Panc1 (cell line): ENCODE data around the gene RBBP8. TPM values are rescaled to one million over a fixed set of nuclear protein-coding genes. Genes with fewer than 3 reads are reported as not detected.

Experiments
- ATAC-seq: fragments of 200-7000 bp; cut with Tn5 transposase; 2 replicates; pipeline ENCODE4 v1.9.1; 2020; ENCODE audit warnings: mild to moderate bottlenecking, moderate library complexity
- BruUV-seq: library from RNA; stranded (reverse); fragments of 400-500 nt; replicated peaks from 2 replicates; lab custom pipeline; 2021; lab: Mats Ljungman, UMichigan
- CTCF ChIA-PET: fragments of 300-600 bp; sonication (Branson Sonifier 250); formaldehyde crosslinking; loops from one replicate; lab custom pipeline; 2022; ENCODE audit warnings: antibody characterized with exemption; lab: Charles Lee
- POLR2A ChIA-PET: fragments of 300-600 bp; sonication (Branson Sonifier 250); formaldehyde crosslinking; loops from one replicate; lab custom pipeline; 2022; ENCODE audit warnings: antibody characterized with exemption; lab: Charles Lee
- DNase-seq: peaks from one replicate; pipeline ENCODE4 v3.0.0-alpha.2; 2010; ENCODE audit warnings: low read depth, low spot score
- H3K27ac ChIP-seq: 2 replicates; pipeline ENCODE4 v1.5.1; 2011; ENCODE audit warnings: mild to moderate bottlenecking, low read length, inconsistent platforms
- H3K27me3 ChIP-seq: fragments of 200-500 bp; sonication (Bioruptor generic); 2 replicates; pipeline ENCODE4 v1.6.0; 2014; ENCODE audit warnings: low read length, inconsistent platforms; ENCODE audit not compliant: control insufficient read depth, insufficient read depth
- H3K36me3 ChIP-seq: fragments of 200-500 bp; sonication (Bioruptor generic); 2 replicates; pipeline ENCODE4 v1.5.1; 2014; ENCODE audit warnings: inconsistent platforms, mild to moderate bottlenecking, low read length, moderate library complexity; ENCODE audit not compliant: control insufficient read depth, insufficient read depth
- H3K4me1 ChIP-seq: 2 replicates; pipeline ENCODE4 v1.5.1; 2011; ENCODE audit warnings: inconsistent platforms, mild to moderate bottlenecking, low read length, moderate library complexity; ENCODE audit not compliant: control insufficient read depth, insufficient read depth
- H3K4me3 ChIP-seq, 2 experiments: 2 replicates each; pipeline ENCODE4 v1.5.1; 2011 to 2012; ENCODE audit warnings: low read depth in 2 of 2, low read length in 2 of 2, mild to moderate bottlenecking in 2 of 2, inconsistent platforms in 1 of 2, moderate library complexity in 1 of 2
- H3K9me3 ChIP-seq: fragments of 200-500 bp; sonication (Bioruptor generic); 2 replicates; pipeline ENCODE4 v1.5.1; 2014; ENCODE audit warnings: low read depth, mild to moderate bottlenecking, inconsistent platforms, low read length, moderate library complexity; ENCODE audit not compliant: control insufficient read depth, insufficient read depth
- CTCF ChIP-seq: fragments of 450-650 bp; IDR thresholded peaks from 2 replicates; pipeline ENCODE4 v1.5.1; 2017; ENCODE audit warnings: mild to moderate bottlenecking
- POLR2AphosphoS5 ChIP-seq: IDR thresholded peaks from 2 replicates; pipeline ENCODE4 v1.6.1; 2012; ENCODE audit warnings: mild to moderate bottlenecking, low read depth, low read length, moderate library complexity
- SIN3A ChIP-seq: IDR thresholded peaks from 2 replicates; pipeline ENCODE4 v1.6.1; 2012; ENCODE audit warnings: low read depth, mild to moderate bottlenecking, low read length, moderate library complexity, borderline replicate concordance; ENCODE audit not compliant: insufficient read depth
- TCF7L2 ChIP-seq: IDR thresholded peaks from 2 replicates; pipeline ENCODE4 v1.6.1; 2011; ENCODE audit warnings: mild to moderate bottlenecking, low read depth, low read length, inconsistent platforms
- in situ Hi-C: cut with HindIII; loops from 2 replicates; pipeline ENCODE4 v1.10.0; 2016; ENCODE audit warnings: low sequenced_read_pairs, low pct_unique_long_range_greater_than_20kb
- intact Hi-C: fragments of 100-400 bp; cut with micrococcal nuclease; formaldehyde crosslinking; loops from one replicate; pipeline ENCODE4 v1.10.0; 2022; ENCODE audit not compliant: unreplicated experiment
- total RNA-seq: library from RNA; stranded (reverse); gene quantifications from one replicate; pipeline ENCODE4 v1.2.1, GENCODE V29; 2021; ENCODE audit not compliant: unreplicated experiment
- TF ChIP-seq, protein P1 (sequence below), 2 experiments: IDR thresholded peaks; 2 replicates each; pipeline ENCODE4 v1.6.1; 2011 to 2012; ENCODE audit warnings: low read depth in 2 of 2, control low read depth in 1 of 2, low read length in 1 of 2, mild to moderate bottlenecking in 1 of 2, moderate library complexity in 1 of 2; ENCODE audit not compliant: insufficient read depth in 1 of 2

RBBP8 gene
- total RNA-seq, 1 experiment from 2014 or later, result 62.8 TPM

DNA sequence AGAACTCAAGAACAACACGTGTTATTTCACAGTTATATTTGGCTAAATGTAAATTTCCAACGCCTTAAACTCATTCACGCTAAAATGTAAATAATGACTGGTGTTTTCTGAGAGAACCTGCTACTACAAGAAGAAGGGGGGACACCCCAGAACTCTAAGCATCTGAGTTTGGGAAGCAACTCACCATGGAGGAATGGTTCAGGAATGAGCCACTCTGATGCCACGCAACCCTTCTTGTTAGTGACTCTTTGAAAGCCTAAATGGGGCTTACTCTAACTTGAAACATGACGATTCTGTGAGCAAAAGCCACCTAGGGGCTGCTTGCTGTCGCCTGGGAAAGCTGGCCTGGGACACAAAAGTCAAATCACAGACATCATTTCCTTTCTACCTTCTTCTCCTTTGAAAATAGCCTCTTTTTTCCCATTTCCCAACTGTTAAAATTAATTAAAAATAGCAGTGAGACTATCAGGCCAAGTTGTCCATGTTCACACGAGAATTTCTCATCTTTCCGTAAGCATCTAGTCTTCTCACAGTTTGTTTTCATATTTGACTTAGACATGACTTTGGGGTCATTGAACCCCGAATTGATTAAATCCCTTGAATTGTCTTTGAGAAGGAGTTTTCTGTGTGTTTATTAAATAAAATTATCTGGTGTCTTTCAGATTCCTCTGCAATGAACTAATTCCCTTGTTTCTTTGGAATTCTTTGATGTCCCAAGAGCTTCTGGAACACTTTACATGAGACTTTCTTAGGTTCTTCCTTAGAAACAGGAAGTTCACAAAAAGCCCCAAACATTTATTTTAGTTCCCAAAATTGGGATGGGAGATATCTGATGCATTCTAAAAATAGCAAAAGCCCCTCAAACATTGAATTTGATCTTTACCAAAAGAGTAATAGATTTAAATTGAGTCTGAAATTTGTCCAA is 126.7 kb downstream of the RBBP8 start:
- ChIA-PET CTCF (interaction anchor here (0.6 kb wide), 1 partner anchor 1355 kb away, joined by 3 read pairs; no protein-coding TSS in a partner anchor), POLR2A (interaction anchor here (0.6 kb wide), 2 partner anchors 13 to 18 kb away, joined by 3 to 14 read pairs; no protein-coding TSS in a partner anchor)
- no peak for DNase-seq
- no TSS peak for BruUV-seq
- in situ Hi-C loops, result no loop called here
- Histone ChIP-seq H3K4me1 (no peaks in the 10 kb centered on the region), H3K36me3 (no peaks in the 10 kb centered on the region), H3K27me3 (no peaks in the 10 kb centered on the region), H3K27ac (peak overlapping the region; percentile 19; the same call in 1 of the 2 replicates), H3K9me3 (peaks cover 9% of the 10 kb centered on the region; the same call in 1 of the 2 replicates), H3K4me3 (no peak overlapping the region)
- TF ChIP-seq SIN3A (no peak), POLR2AphosphoS5 (no peak), TCF7L2 (no peak)
- TF ChIP-seq, protein P1, sequence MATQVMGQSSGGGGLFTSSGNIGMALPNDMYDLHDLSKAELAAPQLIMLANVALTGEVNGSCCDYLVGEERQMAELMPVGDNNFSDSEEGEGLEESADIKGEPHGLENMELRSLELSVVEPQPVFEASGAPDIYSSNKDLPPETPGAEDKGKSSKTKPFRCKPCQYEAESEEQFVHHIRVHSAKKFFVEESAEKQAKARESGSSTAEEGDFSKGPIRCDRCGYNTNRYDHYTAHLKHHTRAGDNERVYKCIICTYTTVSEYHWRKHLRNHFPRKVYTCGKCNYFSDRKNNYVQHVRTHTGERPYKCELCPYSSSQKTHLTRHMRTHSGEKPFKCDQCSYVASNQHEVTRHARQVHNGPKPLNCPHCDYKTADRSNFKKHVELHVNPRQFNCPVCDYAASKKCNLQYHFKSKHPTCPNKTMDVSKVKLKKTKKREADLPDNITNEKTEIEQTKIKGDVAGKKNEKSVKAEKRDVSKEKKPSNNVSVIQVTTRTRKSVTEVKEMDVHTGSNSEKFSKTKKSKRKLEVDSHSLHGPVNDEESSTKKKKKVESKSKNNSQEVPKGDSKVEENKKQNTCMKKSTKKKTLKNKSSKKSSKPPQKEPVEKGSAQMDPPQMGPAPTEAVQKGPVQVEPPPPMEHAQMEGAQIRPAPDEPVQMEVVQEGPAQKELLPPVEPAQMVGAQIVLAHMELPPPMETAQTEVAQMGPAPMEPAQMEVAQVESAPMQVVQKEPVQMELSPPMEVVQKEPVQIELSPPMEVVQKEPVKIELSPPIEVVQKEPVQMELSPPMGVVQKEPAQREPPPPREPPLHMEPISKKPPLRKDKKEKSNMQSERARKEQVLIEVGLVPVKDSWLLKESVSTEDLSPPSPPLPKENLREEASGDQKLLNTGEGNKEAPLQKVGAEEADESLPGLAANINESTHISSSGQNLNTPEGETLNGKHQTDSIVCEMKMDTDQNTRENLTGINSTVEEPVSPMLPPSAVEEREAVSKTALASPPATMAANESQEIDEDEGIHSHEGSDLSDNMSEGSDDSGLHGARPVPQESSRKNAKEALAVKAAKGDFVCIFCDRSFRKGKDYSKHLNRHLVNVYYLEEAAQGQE (IDR thresholded peaks at IDR 0.05; ENCODE audit: insufficient read depth in 1 of 2, low read depth in 2 of 2, low read length in 1 of 2), result no peak
- ATAC-seq, result no peak
- intact Hi-C loops, result loop anchor here (10.0 kb wide), 1 partner anchor 45 kb away; no protein-coding TSS in a partner anchor

DNA sequence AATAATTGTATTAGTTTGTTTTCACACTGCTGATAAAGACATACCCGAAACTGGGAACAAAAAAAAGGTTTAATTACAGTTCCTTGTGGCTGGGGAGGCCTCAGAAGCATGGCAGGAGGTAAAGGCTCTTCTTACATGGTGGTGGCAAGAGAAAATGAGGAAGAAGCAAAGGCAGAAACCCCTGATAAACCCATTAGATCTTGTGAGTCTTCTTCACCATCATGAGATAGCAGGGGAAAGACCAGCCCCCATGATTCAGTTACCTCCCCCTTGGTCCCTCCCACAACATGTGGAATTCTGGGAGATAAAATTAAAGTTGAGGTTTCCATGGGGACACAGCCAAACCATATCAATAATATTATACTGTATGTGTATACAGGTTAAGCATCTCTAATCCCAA is 128.9 kb downstream of the RBBP8 start:
- no peak for ATAC-seq
- Histone ChIP-seq H3K27ac (no peak overlapping the region), H3K36me3 (no peaks in the 10 kb centered on the region), H3K4me3 (no peak overlapping the region), H3K4me1 (peaks cover 4% of the 10 kb centered on the region), H3K27me3 (no peaks in the 10 kb centered on the region), H3K9me3 (peaks cover 9% of the 10 kb centered on the region; the same call in 1 of the 2 replicates)
- ChIA-PET CTCF (no interaction called here), POLR2A (no interaction called here)
- TF ChIP-seq TCF7L2 (no peak), POLR2AphosphoS5 (no peak), CTCF (no peak), SIN3A (no peak)
- TF ChIP-seq, protein P1 (IDR thresholded peaks at IDR 0.05; ENCODE audit: insufficient read depth in 1 of 2, low read depth in 2 of 2, low read length in 1 of 2), result no peak
- intact Hi-C loops (loop anchor here (10.0 kb wide), 1 partner anchor 47 kb away; no protein-coding TSS in a partner anchor), in situ Hi-C loops (no loop called here)
- DNase-seq, result no peak
- no TSS peak for BruUV-seq
